Loucy (cell line): ENCODE measurements around the gene PRTFDC1.

Experiments used
- H2AFZ ChIP-seq: fragments of 200-600 bp; sonication (generic); 2 replicates; pipeline ENCODE4 v1.6.0; 2016; ENCODE audit warnings: antibody characterized with exemption, mild to moderate bottlenecking, low read length, moderate library complexity
- H3F3A ChIP-seq: fragments of 200-600 bp; 2 replicates; pipeline ENCODE4 v1.6.0; 2016; ENCODE audit warnings: antibody characterized with exemption, low read depth, mild to moderate bottlenecking
- H3K27me3 ChIP-seq: fragments of 200-600 bp; sonication (generic); 2 replicates; pipeline ENCODE4 v1.6.1; 2014; ENCODE audit warnings: low read length, mild to moderate bottlenecking; ENCODE audit not compliant: insufficient read depth, poor library complexity, severe bottlenecking
- H3K36me3 ChIP-seq: fragments of 200-600 bp; sonication (generic); 2 replicates; pipeline ENCODE4 v1.6.1; 2016; ENCODE audit warnings: low read length; ENCODE audit not compliant: insufficient read depth
- H3K4me1 ChIP-seq: fragments of 200-600 bp; sonication (generic); 2 replicates; pipeline ENCODE4 v1.5.1; 2014; ENCODE audit warnings: low read length, mild to moderate bottlenecking; ENCODE audit not compliant: insufficient read depth, poor library complexity, severe bottlenecking
- H3K4me2 ChIP-seq: fragments of 200-600 bp; sonication (generic); 2 replicates; pipeline ENCODE4 v1.6.0; 2014; ENCODE audit warnings: antibody characterized with exemption, low read length, low read depth, mild to moderate bottlenecking; ENCODE audit not compliant: poor library complexity, severe bottlenecking
- H3K4me3 ChIP-seq: fragments of 200-600 bp; sonication (generic); 2 replicates; pipeline ENCODE4 v1.5.1; 2014; ENCODE audit warnings: low read length, mild to moderate bottlenecking, mixed read lengths; ENCODE audit not compliant: poor library complexity, severe bottlenecking
- H3K79me2 ChIP-seq: fragments of 200-600 bp; sonication (generic); 2 replicates; pipeline ENCODE4 v1.6.1; 2014; ENCODE audit warnings: low read length; ENCODE audit not compliant: insufficient read depth
- H3K9ac ChIP-seq: fragments of 200-600 bp; sonication (generic); 2 replicates; pipeline ENCODE4 v1.6.0; 2014; ENCODE audit warnings: mild to moderate bottlenecking, low read depth, low read length, moderate library complexity; ENCODE audit not compliant: poor library complexity, severe bottlenecking
- H3K9me2 ChIP-seq: fragments of 200-600 bp; sonication (generic); replicated peaks from 2 replicates; pipeline ENCODE4 v1.6.1; 2016; ENCODE audit warnings: low read depth, low read length, mixed read lengths
- H3K9me3 ChIP-seq: fragments of 200-600 bp; sonication (generic); 2 replicates; pipeline ENCODE4 v1.6.1; 2014; ENCODE audit warnings: mild to moderate bottlenecking, antibody characterized with exemption, low read length, low read depth; ENCODE audit not compliant: insufficient read depth
- H4K20me1 ChIP-seq: fragments of 200-600 bp; sonication (generic); 2 replicates; pipeline ENCODE4 v1.6.0; 2014; ENCODE audit warnings: antibody characterized with exemption, low read length, mild to moderate bottlenecking; ENCODE audit not compliant: insufficient read depth, poor library complexity, severe bottlenecking
- CTCF ChIP-seq: fragments of 200-600 bp; sonication (generic); conservative IDR thresholded peaks from 2 replicates; pipeline ENCODE4 v1.5.1; 2014; ENCODE audit warnings: mild to moderate bottlenecking, antibody characterized with exemption, low read length
- EZH2phosphoT487 ChIP-seq: fragments of 200-600 bp; IDR thresholded peaks from 2 replicates; pipeline ENCODE4 v1.6.1; 2018; ENCODE audit warnings: antibody characterized with exemption, mild to moderate bottlenecking, moderate library complexity, borderline replicate concordance

Gene PRTFDC1

GRCh38 chr10:24802378-24802777, 150.0 kb downstream of the PRTFDC1 start:
- no peak overlapping the region for H3K4me3 ChIP-seq
- no peaks in the 10 kb centered on the region for H3F3A ChIP-seq
- H3K9me3 ChIP-seq, result no peaks in the 10 kb centered on the region
- no peak overlapping the region for H3K9ac ChIP-seq
- no peaks in the 10 kb centered on the region for H3K27me3 ChIP-seq
- H3K36me3 ChIP-seq, result no peaks in the 10 kb centered on the region
- H4K20me1 ChIP-seq, result no peaks in the 10 kb centered on the region
- no peaks in the 10 kb centered on the region for H3K79me2 ChIP-seq
- TF ChIP-seq CTCF (no peak), EZH2phosphoT487 (no peak)
- no peaks in the 10 kb centered on the region for H3K9me2 ChIP-seq
- no peak overlapping the region for H2AFZ ChIP-seq
- no peak overlapping the region for H3K4me2 ChIP-seq
- no peaks in the 10 kb centered on the region for H3K4me1 ChIP-seq

GRCh38 chr10:24800861-24801260, 151.5 kb downstream of the PRTFDC1 start:
- no peaks in the 10 kb centered on the region for H3K27me3 ChIP-seq
- no peaks in the 10 kb centered on the region for H3K4me1 ChIP-seq
- H2AFZ ChIP-seq, result no peak overlapping the region
- no peaks in the 10 kb centered on the region for H3F3A ChIP-seq
- no peak overlapping the region for H3K4me2 ChIP-seq
- no peaks in the 10 kb centered on the region for H4K20me1 ChIP-seq
- H3K4me3 ChIP-seq, result no peak overlapping the region
- H3K36me3 ChIP-seq, result no peaks in the 10 kb centered on the region
- no peak overlapping the region for H3K9ac ChIP-seq
- no peaks in the 10 kb centered on the region for H3K79me2 ChIP-seq
- H3K9me2 ChIP-seq, result no peaks in the 10 kb centered on the region
- no peak for TF ChIP-seq CTCF
- TF ChIP-seq EZH2phosphoT487, result no peak
- H3K9me3 ChIP-seq, result no peaks in the 10 kb centered on the region
